NCI-H187 treated with DMSO at 0.1 percent for 48 hours (cell line): ENCODE measurements around the gene NUBP2.

ENCODE experiments used
- DNase-seq: peaks from one replicate; lab custom pipeline; 2025; lab: John Stamatoyannopoulos, UW

Gene NUBP2

DNA sequence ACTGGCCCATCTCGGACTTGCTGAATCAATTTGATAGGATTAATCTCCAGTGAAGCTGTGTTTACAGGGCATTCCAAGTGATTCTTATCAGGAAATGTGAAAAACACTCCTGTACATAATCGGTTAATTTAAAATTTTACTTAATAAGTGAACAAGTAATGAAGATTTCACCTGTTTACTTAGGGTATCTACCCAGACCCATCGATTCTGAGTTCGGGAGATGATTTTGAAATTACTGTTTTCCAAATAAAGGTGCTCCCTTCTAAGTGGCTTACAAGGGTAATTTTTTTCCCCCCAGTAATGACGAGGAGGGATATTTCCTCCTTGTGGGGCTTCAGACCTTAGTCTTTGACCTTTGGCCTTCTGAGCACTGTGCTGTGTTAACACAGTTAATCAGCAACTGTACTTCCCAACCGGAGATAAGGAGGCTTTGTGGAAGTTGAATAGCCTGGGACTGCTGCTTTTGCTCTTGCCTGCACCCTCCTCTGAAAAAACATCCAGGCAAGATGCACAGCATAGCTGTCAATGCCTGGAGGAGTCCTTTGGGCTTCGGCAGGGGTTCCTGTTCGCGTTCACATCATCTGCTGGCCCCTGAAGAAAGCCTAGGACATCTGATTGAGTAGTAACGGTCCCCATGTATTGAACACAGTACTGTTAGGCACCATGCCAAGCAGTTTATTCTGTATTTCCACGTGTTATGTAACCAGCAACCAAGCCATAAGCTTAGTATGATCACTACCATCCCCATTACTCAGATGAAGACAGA lies 46.1 kb downstream of the NUBP2 start:
- DNase-seq = no peak

DNA sequence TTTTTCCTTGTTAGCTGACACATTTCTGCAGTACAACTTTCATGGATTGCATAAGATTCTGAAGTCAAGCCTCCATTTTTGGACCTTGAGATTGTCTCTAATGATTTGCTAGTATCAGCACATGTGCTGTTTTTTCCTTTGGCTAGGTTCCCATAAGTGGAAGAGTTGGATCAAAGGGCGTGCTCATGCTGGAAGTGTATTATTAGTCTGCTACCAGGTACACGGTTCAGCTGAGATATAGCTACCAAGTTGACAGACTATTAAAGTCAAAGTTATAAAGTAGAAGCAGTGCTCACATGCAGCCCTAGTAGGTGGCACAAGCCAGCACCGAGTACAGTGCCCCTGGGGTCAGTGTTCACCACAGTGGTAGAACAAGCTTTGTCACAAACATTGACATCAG lies 47.5 kb downstream of the NUBP2 start:
- no peak for DNase-seq

DNA sequence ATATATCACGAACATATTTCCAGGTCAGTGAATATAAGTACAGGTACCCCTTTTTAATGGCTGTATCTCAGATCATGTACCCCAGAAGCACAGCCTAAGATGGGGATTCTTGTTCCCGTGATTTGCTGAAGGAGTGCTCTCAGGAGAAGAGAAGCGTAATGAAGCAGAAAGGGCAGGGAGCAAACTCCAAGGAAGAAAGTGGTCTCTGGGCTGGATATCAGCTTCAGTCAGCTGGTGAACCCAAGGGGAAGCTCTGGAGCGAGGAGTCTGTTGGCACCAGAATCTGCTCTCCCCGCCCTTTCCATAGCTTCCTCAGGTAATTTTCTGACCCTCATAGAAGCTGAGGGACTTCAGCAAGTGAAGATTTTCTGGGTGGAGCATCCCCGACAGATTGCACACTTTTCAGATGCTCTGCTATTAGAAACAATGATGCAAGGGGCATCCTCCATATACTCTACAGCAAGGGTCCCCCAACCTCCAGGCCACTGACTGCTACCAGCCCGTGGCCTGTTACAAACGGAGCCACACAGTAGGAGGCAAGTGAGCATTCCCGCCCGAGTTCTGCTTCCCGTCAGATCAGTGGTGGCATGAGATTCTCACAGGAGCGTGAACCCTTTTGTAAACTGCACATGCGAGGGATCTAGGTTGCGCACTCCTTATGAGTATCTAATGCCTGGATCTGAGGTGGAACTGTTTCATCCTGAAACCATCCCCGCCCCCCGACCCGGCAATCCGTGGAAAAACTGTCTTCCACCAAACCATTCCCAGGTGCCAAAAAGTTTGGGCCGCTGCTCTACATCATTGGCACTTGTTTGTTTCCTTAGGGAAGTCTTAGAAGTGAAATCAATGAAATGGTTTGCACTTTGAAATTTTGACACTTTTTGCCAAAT lies 48.7 kb downstream of the NUBP2 start:
- no peak for DNase-seq

DNA sequence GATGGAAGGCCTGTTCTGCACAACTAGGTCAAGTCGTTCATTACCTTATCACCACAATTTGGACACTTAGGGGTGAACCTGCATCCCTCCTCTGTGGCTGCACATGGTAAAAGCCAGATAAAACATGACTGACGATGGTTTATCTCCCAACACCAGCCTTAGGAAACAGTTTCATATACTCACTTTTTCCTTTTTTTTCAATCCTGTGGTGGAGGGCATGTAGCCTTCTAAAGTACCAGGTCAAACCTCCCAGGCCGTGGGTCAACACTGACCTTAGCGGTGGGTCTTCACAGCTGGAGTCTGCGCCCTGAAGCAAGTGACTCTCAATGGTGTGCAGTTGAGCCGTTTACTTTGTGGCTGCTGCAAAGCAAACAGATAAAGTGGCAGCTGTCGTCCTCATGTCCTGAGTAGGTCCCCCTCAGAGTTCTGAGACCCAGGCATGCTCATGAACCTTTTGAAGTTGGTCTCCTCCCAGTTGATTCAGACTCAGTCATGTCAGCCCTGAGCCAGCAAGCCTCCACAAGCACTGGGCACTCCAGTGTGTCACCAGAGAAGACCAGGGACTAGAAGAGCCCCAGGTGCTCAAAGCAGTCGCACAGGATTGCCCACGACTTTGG lies 50.2 kb downstream of the NUBP2 start:
- DNase-seq = no peak

DNA sequence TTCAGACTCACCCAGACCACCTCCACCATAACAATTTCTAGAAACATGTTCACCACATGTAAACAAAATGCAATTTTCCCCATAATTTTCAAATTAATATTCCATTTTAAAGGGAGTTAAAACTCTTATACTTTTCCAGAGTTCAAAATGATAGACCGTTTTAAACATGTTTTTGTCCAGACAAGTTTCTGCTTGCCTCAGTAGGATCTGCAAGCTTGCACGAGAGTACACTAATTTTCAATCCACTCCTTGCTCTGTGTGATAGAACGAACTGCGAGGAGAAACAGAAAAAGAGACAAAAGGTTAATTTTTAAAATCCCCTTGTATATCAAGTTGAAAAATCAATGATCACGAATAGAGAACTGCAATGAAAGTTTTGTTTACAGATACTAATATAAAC lies 51.3 kb downstream of the NUBP2 start:
- no peak for DNase-seq
